ENCODE results near the gene GPR35. TPM values are rescaled to one million over a fixed set of nuclear protein-coding genes. Genes with fewer than 3 reads are reported as not detected.

The GPR35 gene
- total and polyA plus RNA-seq, 2 of the 13 experiments (the other 11 are each of a cell fraction or from before 2014, with no cell fraction given) = 27.1 to 44.2 TPM

DNA sequence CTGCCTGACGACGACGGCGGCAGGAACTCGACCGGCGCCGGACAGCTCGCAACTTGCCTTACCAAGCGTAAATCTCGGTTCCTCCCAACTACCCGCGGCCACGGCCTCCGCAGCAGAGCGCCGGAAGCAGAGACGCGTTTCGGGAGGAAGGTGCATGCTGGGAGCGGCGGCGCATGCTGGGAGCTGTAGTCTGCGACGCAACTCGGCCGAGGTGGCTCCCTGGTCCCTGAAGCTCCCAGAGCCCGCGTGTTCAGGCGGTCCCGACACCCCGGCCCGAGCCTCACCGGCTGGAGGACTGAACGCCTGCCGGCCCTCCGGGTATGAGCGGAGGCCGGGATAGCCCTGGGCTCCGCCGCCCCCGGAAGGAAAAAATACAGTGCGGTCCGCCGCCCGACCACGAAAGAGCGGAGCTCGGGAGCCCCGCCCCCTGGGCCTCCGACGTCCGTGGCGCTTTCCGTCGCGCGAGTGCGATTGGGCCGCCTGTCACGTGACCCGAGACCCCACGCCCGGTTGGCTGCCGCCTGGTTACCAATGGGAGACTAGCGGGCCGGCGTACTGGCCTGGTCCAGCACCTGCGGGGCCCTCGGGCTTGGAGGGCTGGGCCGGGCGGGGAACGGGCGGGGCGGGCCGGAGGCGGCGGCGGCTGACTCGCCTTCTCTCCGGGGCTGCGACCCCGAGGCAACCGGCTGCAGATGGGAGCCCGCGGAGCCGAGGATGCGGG is 38.9 kb upstream of the GPR35 start, which contains the start of gene CAPN10 (continued):
- TF ChIP-seq EZH2 (conservative IDR thresholded peaks at IDR 0.05; ENCODE audit: low read depth, low read length) (no peak), ATF7-NPFF (CRISPR knock-in tag; IDR thresholded peaks at IDR 0.05; ENCODE audit: low read depth) (no peak; the same call in 1 of the 2 replicates)

GRCh38 chr2:240586919-240587800 is 38.1 kb upstream of the GPR35 start:
- FAIRE-seq = peak; percentile 50
- no peak overlapping the region for H2AFZ ChIP-seq (ENCODE audit: low read length)
- TF ChIP-seq ZNF572 (CRISPR knock-in tag; IDR thresholded peaks at IDR 0.05) = peak; percentile 44; the same call in 1 of the 2 replicates
- TF ChIP-seq ZNF501 (CRISPR knock-in tag; IDR thresholded peaks at IDR 0.05) = no peak
- no peak for TF ChIP-seq ZNF550 (CRISPR knock-in tag; IDR thresholded peaks at IDR 0.05; ENCODE audit: borderline replicate concordance)
- no peak for TF ChIP-seq MAFG (CRISPR knock-in tag; IDR thresholded peaks at IDR 0.05)
- TF ChIP-seq ZNF746 (CRISPR knock-in tag; IDR thresholded peaks at IDR 0.05) = 0 out of 2 replicates have a peak, but pooled peaks have one; percentile 24
- TF ChIP-seq, protein P1, sequence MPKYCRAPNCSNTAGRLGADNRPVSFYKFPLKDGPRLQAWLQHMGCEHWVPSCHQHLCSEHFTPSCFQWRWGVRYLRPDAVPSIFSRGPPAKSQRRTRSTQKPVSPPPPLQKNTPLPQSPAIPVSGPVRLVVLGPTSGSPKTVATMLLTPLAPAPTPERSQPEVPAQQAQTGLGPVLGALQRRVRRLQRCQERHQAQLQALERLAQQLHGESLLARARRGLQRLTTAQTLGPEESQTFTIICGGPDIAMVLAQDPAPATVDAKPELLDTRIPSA (CRISPR knock-in tag; IDR thresholded peaks at IDR 0.05; ENCODE audit: borderline replicate concordance) = peak; percentile 80; the same call in 1 of the 2 replicates
- 0 out of 2 replicates have a peak, but pooled peaks have one; percentile 0 for TF ChIP-seq ZBTB42 (CRISPR knock-in tag; IDR thresholded peaks at IDR 0.05)
- peak; percentile 59; the same call in 1 of the 2 replicates for TF ChIP-seq NFATC3 (CRISPR knock-in tag; IDR thresholded peaks at IDR 0.05)
- TF ChIP-seq, protein P2, sequence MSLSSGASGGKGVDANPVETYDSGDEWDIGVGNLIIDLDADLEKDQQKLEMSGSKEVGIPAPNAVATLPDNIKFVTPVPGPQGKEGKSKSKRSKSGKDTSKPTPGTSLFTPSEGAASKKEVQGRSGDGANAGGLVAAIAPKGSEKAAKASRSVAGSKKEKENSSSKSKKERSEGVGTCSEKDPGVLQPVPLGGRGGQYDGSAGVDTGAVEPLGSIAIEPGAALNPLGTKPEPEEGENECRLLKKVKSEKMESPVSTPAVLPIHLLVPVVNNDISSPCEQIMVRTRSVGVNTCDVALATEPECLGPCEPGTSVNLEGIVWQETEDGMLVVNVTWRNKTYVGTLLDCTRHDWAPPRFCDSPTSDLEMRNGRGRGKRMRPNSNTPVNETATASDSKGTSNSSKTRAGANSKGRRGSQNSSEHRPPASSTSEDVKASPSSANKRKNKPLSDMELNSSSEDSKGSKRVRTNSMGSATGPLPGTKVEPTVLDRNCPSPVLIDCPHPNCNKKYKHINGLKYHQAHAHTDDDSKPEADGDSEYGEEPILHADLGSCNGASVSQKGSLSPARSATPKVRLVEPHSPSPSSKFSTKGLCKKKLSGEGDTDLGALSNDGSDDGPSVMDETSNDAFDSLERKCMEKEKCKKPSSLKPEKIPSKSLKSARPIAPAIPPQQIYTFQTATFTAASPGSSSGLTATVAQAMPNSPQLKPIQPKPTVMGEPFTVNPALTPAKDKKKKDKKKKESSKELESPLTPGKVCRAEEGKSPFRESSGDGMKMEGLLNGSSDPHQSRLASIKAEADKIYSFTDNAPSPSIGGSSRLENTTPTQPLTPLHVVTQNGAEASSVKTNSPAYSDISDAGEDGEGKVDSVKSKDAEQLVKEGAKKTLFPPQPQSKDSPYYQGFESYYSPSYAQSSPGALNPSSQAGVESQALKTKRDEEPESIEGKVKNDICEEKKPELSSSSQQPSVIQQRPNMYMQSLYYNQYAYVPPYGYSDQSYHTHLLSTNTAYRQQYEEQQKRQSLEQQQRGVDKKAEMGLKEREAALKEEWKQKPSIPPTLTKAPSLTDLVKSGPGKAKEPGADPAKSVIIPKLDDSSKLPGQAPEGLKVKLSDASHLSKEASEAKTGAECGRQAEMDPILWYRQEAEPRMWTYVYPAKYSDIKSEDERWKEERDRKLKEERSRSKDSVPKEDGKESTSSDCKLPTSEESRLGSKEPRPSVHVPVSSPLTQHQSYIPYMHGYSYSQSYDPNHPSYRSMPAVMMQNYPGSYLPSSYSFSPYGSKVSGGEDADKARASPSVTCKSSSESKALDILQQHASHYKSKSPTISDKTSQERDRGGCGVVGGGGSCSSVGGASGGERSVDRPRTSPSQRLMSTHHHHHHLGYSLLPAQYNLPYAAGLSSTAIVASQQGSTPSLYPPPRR (CRISPR knock-in tag; IDR thresholded peaks at IDR 0.05; ENCODE audit: borderline replicate concordance) = peak; percentile 40; the same call in 1 of the 2 replicates
- no peak for TF ChIP-seq HBP1 (CRISPR knock-in tag; IDR thresholded peaks at IDR 0.05; ENCODE audit: low read depth)

More at GRCh38 chr2:240586919-240587800, 38.1 kb upstream of the GPR35 start:
- Histone ChIP-seq H3K27ac (ENCODE audit: extremely low read length, insufficient read depth, low read length) (peak overlapping the region; percentile 89), H3K4me1 (ENCODE audit: insufficient read depth, low read length) (peaks cover 52% of the 10 kb centered on the region), H4K20me1 (ENCODE audit: insufficient read depth, low read length) (peaks cover 17% of the 10 kb centered on the region; the same call in 1 of the 2 replicates), H3K79me2 (ENCODE audit: insufficient read depth, low read length) (peaks cover 65% of the 10 kb centered on the region), H3K27me3 (ENCODE audit: control insufficient read depth in 1 of 2, insufficient read depth in 2 of 2, low read length in 2 of 2) (peaks cover 0 to 4% of the 10 kb centered on the region in 2 experiments; a peak in 1 of 5 replicates), H3K4me3 (replicated peaks in 1 of 3; ENCODE audit: insufficient read depth in 1 of 3, low read depth in 2 of 3, low read length in 3 of 3) (peak overlapping the region; percentile 83 to 90 (median 88)), H3K9ac (ENCODE audit: insufficient read depth, low read depth, low read length) (peak overlapping the region; percentile 98), H3K9me3 (ENCODE audit: low read length) (no peaks in the 10 kb centered on the region), H3K4me2 (ENCODE audit: low read depth, low read length) (peak overlapping the region; percentile 98), H3K36me3 (replicated peaks in 1 of 2; ENCODE audit: control insufficient read depth in 1 of 2, insufficient read depth in 2 of 2, low read length in 2 of 2) (peaks cover 20 to 35% of the 10 kb centered on the region in 2 experiments)
- in situ Hi-C loops (cut with HindIII; ENCODE audit: extremely low pct_ligation_motif_present, low pct_unique_long_range_greater_than_20kb) (no loop called here), intact Hi-C loops (cut with micrococcal nuclease; ENCODE audit: unreplicated experiment) (loop anchor here (1.0 kb wide), 2 partner anchors 17 to 39 kb away; no protein-coding TSS in a partner anchor)
- BruUV-seq (replicated peaks) = no TSS peak
- 3% methylated on average over 27 of the region's 62 CpGs for WGBS (ENCODE audit: low lambda C conversion rate)
- peak; percentile 65 for ATAC-seq
- DNase-seq (ENCODE audit: low spot score) = peak; percentile 58
- POLR2A ChIA-PET = interaction anchor here (1.0 to 6.0 kb wide), 14 partner anchors 9 to 728 kb away, joined by 3 to 149 read pairs (median 8); partner anchors contain the start of genes ANKMY1, DUSP28, HDLBP and RNPEPL1
- CTCF ChIA-PET (ENCODE audit: low intra/inter-chr PET ratio, low total read pairs) = interaction anchor here (1.8 kb wide), 1 partner anchor 17 kb away, joined by 5 read pairs; no protein-coding TSS in a partner anchor
